Lower leg skin (tissue), 3 donors: ENCODE results near the gene RNF212.

Experiments
- CTCF ChIP-seq, 3 donors: fragments of 450-650 bp; IDR thresholded peaks; one replicate each; pipeline ENCODE4 v1.5.1; 2016; ENCODE audit warnings: antibody characterized with exemption in 3 of 3, mild to moderate bottlenecking in 3 of 3, moderate library complexity in 2 of 3
- POLR2A ChIP-seq, 2 donors: fragments of 450-650 bp; IDR thresholded peaks; one replicate each; pipeline ENCODE4 v1.6.1; 2016 to 2017; ENCODE audit warnings: antibody characterized with exemption in 2 of 2, mild to moderate bottlenecking in 1 of 2, moderate library complexity in 1 of 2

- TF ChIP-seq CTCF (IDR thresholded peaks at IDR 0.05), result no peak
- TF ChIP-seq POLR2A (IDR thresholded peaks at IDR 0.05), result no peak
These were observed 31.7 kb downstream of the RNF212 start for GRCh38 chr4:1081689-1082040.
